NCI-H2171 (cell line): ENCODE results near the gene ARL5B.
A peak's percentile ranks its signal among the peaks of the same experiment; 100 is the strongest.

Experiments used
- DNase-seq: peaks from one replicate; lab custom pipeline; 2025; lab: John Stamatoyannopoulos, UW

ARL5B gene

DNA sequence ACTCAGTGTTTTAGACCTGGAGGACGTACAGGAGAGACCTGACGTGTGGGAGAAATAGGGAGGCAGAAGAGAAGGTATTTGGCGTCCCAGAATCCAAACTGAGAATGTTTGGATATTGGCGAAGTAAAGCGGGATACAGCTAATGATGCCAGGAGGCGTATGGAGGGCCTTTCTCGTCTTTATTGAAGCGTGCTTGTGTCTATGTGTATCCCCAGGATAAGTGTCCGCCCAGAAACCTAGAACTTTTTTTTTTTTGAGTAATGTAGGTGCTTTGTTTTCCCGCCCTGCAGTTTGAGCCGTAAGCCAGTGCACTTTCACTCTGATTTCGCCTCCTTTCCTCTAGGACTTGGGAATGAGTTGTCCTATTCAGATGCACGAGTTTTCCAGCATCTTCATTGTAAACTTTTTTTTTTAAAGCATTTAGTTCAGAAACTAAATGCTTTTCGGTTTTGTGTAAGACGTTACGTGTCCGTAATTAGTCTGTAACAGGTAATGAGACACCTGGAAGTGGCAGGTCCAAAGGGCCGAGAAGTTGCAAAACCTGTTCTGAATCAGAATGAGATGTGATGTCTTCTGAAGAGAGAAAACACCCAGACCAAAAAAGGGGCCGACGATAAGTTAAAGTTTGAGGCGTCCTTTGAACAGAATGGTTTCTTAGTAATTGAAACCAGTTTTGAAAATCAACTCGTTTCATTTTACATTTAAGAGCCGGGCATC lies 746 bp downstream of the ARL5B start:
- peak; percentile 7 for DNase-seq

DNA sequence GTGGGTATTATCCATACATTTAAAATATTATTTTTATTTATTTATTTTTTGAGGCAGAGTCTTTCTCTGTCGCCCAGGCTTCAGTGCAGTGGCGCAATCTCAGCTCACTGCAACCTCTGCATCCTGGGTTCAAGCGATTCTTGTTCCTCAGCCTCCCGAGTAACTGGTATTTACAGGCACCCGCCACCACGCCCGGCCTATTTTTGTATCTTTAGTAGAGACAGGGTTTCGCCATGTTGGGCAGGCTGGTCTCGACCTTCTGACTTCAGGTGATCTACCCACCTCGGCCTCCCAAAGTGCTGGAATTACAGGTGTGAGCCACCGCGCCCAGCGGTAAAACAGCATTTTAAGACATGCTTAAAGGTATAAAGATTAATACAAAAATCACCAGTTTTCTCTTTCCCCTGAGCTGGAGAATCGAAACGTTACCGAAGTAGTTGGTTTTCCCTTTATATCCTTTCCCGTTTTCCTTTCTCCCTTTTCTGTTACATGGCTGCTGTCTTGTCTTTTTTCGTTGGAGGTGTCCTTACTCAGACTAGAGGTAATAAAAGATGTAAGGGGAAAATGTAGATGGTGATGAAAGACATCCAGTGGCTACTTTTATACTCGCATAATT lies 1.7 kb downstream of the ARL5B start:
- no peak for DNase-seq

DNA sequence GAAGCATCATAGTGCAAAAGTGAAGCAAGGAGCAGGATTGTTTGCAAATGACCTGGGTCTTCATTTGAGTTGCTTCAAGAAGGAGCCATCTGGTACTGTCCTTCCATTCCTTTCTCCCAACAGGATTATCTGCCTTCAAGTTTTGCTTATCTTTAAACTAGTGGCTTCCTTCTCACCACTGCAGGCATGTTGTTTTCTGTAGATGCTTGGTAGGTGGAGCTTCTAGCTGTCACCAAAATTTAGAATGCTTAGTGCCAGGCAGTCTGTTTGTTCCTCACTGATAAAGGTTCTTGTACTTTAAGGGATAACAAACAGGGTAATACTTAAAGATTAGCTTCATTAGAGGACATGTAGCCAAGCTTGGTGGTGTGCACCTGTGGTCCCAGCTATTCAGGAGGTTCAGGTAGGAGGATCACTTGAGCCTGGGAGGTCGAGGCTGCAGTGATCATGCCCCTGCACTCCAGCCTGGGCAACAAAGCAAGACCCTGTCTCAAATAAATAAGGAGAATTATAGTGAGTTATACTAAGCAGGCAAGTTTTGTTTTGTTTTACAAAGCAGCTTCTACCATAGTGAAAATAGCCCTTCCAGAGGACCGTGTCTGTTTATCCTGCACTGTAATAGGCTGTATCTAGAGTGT lies 5.7 kb downstream of the ARL5B start:
- no peak for DNase-seq

DNA sequence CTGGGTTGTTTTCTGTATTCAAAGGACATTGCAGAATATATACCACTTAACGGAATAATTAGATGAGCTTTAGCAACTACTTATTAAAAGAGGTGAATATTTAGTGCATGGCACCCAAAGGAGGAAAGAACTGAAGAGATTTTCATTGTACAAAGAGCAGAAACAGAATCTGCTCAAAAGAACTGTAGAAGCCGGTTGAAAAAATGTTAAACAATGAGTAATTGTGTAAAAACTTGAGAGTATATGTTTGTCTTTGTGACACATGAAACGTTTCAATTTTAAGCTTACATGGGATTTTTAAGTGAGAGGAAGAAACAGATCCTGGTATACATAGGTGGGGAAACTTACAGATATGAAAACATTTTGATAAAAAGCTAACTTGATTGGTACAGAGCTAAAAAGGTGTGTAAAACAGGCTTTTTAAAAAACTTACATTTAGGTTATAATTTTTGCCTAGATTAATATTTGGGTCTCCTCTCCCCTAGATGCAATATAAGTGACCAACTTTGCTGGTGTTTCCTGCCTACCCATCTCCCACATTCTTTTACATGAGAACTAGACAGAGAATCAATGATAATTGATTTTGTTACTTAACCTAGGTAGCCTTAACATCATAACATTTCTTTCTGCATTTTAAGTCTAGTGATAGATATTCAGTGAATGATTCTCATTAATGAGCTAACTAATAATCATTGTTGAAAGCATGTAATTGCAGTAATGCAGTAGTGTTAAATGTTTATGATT lies 6.8 kb downstream of the ARL5B start:
- no peak for DNase-seq

DNA sequence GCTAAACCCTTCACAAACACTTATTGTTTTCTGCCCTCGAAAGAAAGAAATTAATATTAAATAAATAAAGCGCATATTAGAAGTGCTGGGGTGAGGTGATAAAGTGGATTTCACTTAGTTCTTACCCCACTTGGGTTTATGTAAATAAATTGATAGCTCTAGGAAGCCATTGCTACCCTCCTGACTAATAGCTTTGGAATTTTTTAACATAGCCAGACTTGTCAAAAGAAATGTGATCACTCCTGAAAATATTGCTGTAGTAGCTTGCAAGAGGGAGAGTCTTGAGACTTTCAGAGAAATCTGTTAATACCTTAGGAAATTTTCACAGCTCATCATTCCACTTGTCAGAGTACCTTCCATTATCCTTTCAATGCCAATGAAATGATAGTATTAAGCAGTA lies 7.6 kb downstream of the ARL5B start:
- DNase-seq = no peak

DNA sequence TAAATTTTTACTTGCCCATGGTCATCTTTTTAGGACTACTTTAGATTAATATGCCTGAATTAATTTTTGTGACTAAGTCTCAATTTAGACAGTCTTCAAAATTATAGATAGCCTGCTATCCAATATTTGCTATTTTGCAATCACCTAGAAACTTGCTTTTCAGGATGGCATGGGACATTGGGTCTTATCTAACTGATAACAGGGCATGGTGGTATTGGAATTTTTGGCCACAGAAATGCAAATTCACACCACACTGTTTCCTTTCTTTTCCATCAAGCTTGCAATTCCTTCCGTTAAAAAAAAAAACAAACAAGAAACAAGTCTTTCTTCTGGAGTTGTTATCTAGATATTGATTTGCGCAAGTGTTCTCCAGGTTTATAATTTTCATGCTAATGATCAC lies 8.8 kb downstream of the ARL5B start:
- DNase-seq = no peak

DNA sequence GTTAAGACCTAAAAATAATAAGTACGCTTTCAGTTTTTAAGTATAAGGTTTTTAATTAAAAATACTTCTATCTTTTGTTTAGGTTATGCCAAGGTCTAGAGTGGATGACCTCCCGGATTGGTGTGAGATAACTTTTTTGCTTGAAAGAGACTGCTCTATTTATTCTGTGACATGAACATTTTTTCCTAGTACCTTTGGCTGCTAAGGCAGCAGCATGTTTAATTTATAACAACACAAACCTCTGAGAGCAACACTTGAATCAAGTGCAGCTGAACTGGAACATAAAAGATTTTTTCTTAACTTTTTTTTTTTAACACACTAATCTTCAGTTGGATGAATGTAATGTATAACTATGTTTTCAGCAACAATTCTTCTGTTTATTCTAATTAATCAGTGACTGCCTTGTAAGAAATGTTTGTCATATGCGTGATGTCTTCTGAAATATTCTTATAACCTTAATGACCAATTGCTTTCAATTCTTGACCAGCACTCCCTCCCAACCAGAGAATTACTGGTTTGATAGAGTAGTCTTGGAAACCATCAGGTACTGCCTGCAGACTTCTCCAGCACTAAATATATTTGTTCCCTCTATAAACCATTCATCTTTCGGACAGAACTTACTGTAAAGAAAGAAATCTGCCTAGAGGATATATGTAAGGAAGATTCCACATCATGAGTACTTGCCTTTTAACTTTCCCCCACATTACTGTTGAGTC lies 16.0 kb downstream of the ARL5B start:
- DNase-seq = no peak

DNA sequence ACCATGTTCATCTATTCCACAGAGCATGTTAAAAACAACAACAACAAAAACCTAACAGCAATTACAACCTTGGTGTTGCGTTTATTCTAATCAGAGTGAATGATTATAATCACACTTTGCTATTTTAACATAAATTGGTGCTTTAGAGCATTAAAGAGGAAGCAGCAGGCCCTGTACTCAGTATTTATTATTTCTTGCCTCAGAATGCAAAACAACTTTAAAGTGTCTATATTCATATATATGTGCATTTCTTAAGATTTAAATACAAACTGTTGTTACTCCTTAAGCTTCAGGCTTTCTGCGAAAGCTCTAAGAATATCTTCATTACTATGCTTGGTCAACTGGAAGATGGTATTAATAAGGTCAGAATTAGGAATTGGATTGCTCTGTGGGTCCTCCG lies 21.5 kb downstream of the ARL5B start:
- DNase-seq = no peak

DNA sequence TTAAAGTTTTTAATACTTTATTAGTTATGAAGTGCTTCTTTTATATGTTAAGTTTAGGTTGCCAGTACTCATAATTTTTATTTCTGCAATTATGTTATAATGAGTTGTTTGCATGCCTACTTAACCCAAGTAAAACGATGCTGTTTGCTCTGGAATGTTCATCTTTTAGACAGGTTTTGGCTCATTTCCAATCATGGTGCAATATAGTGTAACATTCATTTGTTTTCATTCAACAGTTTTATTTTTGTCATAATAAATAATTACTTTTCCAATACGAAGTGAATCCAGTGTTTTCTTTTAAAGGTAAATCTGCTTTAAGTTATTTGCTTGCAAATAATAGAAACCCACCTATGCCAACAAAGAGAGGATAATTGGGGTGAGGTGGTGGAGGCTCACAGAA lies 22.1 kb downstream of the ARL5B start:
- no peak for DNase-seq

DNA sequence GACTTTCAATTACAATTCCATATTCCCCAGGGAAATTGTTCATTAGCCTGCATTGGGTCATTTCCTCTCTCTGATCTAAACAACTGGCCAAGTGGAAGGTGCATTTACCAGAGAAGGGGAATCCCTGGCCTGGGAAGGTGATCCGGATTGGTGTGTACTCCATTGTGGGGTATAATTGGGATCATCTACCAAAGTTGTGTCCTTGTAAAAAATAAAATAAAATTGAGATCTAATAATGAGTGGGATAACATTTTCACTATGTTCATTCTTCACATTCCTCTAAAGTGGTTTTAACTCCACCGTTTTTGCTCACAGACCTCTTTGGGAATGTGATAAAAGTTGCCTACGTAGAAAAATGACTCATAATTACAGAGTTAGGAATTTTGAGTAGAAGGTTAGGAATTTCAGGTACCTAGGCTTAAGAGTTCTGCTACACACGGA lies 22.8 kb downstream of the ARL5B start:
- no peak for DNase-seq

DNA sequence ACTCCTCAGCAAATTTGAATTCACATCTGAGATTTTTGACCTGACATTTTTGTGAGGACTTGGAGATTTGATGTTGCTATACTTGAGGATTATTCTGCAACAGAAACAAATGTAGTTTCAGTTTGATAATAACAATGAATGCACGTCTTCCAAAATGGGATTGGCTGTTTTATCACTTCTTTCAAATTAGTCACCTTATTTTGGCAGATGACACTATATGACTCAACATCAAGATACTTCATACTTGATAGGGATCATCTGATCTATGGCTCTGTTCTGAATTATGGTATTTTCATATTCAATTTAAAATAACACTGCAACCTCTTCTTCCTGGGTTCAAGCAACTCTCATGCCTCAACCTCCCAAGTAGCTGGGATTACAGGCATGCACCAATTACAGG lies 24.2 kb downstream of the ARL5B start:
- DNase-seq = no peak

DNA sequence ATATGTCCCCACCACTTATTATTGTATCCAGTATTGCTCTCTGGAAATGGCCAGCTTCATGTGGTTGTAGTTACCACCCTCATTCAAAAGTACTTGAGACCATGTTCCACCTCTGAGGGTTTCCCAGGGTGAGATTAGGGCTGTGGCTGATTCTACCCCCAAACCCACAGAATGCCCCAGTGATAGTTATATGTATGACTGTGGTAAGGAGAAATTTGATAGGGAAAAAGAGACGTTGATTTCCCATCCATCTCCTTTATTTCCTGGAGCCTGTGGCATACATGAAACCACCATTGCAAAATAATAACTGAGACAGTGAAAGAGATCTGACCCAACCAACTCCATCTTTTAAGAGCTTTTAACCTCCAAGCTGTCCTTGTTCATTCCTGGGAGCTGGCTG lies 25.2 kb downstream of the ARL5B start:
- DNase-seq = no peak

DNA sequence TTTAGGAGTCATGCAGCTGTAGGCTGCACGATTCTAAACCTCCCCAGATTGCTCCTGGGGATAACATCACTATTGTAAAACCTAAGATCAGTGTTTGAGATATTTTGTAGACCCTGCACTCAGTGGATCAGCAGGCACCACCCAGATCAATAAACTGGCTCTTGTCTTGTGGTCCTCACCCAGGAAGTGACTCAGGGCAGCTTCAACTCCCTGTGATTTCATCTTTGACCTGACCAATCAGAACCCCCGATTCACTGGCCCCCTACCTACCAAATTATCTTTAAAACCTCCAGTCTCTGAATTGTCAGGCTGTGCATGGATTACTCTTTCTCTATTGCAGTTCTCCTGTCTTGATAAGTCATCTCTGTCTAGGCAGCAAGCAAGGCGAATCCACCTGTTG lies 25.7 kb downstream of the ARL5B start:
- no peak for DNase-seq

DNA sequence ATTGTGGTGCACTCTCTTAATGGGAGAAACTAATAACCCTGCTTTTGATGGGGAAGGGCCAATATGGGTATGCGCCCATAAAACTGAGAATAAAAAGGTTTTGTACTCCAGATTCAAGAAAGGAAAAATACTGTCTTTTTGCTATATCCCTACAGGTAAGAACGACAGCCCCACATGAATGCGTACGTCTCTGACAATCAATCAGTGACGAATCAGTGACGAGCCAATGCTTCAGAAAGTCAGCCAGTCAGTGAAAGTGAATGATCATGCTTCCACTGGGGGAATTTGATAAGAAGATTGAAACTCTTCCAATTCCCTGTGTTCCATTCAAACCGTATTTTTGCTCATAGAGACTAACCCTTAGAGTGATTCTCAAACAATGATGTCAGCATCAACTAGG lies 26.3 kb downstream of the ARL5B start:
- DNase-seq = no peak

DNA sequence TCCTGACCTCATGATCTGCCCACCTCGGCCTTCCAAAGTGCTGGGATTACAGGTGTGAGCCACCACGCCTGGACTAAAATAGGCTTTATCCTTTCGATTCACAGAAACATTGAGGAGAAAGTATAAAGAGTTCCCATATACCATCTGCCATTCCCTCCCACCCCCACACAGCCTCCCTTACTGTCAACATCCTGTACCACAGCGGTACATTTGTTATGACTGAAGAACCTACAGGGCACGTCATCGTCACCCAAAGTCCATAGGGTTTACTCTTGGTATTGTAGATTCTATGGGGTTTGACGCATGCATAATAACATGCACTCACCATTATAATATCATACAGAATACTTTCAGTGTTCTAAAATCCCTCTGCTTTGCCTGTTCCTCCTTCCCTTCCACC lies 28.0 kb downstream of the ARL5B start:
- no peak for DNase-seq

DNA sequence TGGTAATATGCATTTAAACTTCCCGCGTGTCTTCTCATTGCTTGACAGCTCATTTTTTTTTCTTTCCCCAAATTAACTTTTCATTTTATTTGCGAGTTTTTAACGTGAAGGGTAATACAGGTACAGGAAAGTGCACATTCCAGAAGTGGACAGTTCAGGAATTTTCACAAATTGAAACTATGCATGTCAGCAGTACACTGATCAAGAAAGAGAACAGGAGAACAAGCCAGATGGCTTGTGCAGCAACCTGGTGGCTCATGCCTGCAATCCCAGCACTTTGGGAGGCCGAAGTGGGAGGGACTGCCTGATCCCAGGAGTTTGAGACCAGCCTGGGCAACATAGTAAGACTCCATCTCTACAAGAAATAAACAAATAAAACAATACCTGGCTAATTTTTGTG lies 28.5 kb downstream of the ARL5B start:
- DNase-seq = no peak

DNA sequence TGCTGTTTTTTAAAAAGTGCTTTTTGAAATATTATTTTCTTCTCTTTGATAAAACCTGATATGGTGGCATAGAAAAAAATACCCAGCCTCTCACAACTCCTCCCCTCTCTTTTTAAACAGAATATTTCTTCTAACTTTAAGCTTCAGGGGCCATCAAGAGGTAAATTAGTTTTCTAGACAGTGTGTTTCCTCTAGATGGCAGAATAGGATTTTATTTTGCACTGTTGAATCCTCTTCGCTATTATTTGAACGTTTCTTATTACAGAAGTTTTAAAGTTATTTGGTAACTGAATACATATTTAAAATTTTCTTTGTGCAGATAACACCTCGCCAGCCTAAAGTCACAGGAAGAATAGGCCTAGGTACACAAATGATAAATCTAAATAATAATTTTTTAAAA lies 30.3 kb downstream of the ARL5B start:
- no peak for DNase-seq

DNA sequence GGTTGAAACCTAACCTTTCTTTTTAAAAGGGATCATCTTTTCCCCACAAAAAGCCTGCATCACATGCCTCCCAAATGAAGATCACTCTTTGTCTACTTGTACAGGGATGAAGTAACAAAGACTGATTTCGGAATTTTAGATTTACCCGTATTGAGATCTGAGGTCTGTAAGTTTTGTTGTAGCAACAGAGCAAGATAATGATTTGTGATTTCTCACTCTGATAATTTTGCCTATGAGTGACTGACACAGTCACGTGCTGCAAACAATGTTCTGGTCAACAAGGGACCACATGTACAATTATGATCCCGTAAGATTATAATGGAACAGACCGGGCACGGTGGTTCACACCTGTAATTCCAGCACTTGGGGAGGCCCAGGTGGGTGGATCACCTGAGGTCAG lies 31.3 kb downstream of the ARL5B start:
- DNase-seq = no peak

DNA sequence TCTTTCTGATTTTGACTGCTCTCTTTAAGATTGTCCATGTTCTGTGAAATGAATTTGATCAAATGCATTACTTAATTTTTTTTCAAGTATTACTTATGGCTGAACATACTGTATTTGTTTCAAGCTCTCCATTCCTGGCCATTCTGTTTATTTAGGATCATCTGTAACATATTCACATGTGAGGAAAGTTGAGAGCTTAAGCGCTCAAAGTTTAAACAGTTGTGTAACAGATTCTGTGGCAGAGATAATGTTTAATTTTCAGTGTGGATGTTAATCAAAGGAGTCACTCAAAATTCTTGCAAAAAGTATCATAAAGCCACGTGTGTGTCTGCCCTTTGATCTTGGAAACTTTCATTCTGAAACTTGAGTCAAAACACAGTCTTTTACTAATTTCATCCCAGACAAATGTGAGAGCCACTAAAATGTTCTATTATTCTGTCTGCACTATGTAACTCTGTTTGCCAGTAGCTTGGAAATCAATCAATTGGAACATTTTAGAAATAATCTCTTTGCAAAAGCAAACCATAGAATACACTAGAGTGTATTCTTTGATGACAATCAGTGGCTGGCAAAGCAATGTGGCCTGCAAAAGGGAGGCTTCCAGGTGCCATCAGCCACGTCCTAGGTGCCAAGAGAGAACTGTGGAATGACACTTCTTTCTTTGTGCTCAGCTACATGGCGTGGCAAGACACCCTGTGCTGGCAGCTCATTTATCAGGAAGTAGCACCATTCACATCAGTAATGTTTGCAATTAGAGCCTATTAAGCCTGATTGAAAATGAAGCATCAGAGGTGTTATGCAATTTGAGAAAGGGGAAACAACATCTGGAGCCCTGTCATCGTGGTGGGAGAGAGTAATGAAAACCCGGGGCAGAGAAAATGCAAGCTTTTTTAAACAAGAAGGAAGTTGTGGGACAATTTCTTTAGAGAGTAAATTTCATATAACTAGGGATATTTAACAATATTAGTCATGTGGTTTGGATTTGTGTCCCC lies 40.9 kb downstream of the ARL5B start:
- no peak for DNase-seq

DNA sequence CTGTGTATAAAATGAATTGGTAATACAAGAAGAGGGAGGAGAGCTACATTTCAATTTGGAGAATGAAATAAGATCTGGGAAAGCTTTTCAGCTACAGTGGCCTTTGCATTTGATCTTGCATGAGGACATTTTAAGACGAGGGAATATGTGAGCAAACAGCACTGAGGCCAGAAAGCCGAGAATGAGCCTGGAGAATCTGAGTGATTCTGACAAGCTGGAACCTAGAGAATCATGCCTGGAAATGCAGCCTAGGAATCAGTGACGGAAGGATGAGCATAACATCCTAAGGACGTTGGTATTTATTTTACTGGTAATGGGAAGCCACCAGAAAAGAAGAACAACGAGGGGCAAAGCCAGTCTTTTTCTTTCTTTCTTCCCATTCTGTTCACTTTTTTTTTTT lies 44.3 kb downstream of the ARL5B start:
- DNase-seq = no peak

DNA sequence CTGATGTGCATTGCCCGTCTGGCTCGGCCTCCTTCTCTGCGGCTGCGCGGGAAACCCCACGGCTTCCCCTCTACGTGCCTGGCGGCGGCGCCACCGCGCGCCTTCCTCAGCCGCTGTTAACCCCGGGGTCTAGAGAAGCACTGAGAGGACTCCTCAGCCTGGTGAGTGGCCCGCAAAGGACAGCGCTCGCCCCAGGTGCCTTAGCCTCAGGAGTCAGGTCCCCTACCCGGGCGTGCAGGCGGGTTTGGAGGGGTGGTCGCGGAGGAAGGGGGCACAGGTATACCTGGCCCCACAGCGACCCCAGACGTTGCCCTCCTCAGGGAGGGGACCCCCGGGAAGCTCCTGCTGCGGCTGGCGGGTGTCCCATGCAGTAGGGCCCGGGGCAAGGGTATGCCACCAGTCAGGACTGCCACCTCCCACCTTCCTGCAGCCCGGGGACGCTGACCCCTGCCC lies 51.0 kb downstream of the ARL5B start:
- DNase-seq = no peak
